Cardiac muscle cell (in vitro differentiated cells and primary cell): ENCODE measurements around the gene SEZ6. TPM values are rescaled to one million over a fixed set of nuclear protein-coding genes. Genes with fewer than 3 reads are reported as not detected.

ENCODE experiments used
- DNase-seq, 2 donors: peaks; one replicate each; pipeline versions ENCODE4 v3.0.0 to v3.0.0-alpha.2; 2010 to 2017; ENCODE audit warnings: low read depth in 1 of 2, low spot score in 1 of 2
- H3K27ac ChIP-seq: fragments of 200-600 bp; sonication (generic); 2 replicates; pipeline ENCODE4 v1.5.1; 2016
- H3K27me3 ChIP-seq: fragments of 200-600 bp; sonication (generic); 2 replicates; pipeline ENCODE4 v1.6.0; 2016; ENCODE audit warnings: control low read depth
- H3K36me3 ChIP-seq: fragments of 200-600 bp; sonication (generic); 2 replicates; pipeline ENCODE4 v1.5.1; 2016; ENCODE audit warnings: control low read depth
- H3K4me1 ChIP-seq: fragments of 200-600 bp; sonication (generic); 2 replicates; pipeline ENCODE4 v1.8.1; 2017; ENCODE audit warnings: low read depth, mild to moderate bottlenecking, mixed run types
- H3K4me3 ChIP-seq: fragments of 200-600 bp; sonication (generic); 2 replicates; pipeline ENCODE4 v1.5.1; 2016; ENCODE audit warnings: mild to moderate bottlenecking
- H3K9me3 ChIP-seq: fragments of 200-600 bp; sonication (generic); 2 replicates; pipeline ENCODE4 v1.5.1; 2017; ENCODE audit warnings: low read depth, mild to moderate bottlenecking, control low read depth
- CTCF ChIP-seq: IDR thresholded peaks from 2 replicates; pipeline ENCODE4 v1.5.1; 2012; ENCODE audit warnings: low read depth, mild to moderate bottlenecking, low read length
- polyA plus RNA-seq: library from polyadenylated mRNA; unstranded; fragments of >200 nt; fragmentation: Nextera tagmentation; extraction: Ambion mirVana; gene quantifications from 2 replicates; pipeline ENCODE4 v1.2.1, GENCODE V29; 2016
- total RNA-seq: library from RNA; depleted of rRNA; stranded (reverse); fragments of >200 nt; gene quantifications from 2 replicates; pipeline ENCODE4 v1.2.3, GENCODE V29; 2016

SEZ6 gene
- total and polyA plus RNA-seq, 2 experiments from 2014 or later, result 0.21 to 0.95 TPM

- no peak for TF ChIP-seq CTCF
- Histone ChIP-seq H3K27ac (no peak overlapping the region), H3K27me3 (no peaks in the 10 kb centered on the region), H3K4me3 (no peak overlapping the region), H3K36me3 (no peaks in the 10 kb centered on the region), H3K4me1 (no peaks in the 10 kb centered on the region), H3K9me3 (no peaks in the 10 kb centered on the region)
- no peak for DNase-seq
These were observed 44.4 kb downstream of the SEZ6 start for GRCh38 chr17:28961391-28961790.

- no peak for TF ChIP-seq CTCF
- Histone ChIP-seq H3K4me1 (no peaks in the 10 kb centered on the region), H3K9me3 (no peaks in the 10 kb centered on the region), H3K36me3 (no peaks in the 10 kb centered on the region), H3K27me3 (no peaks in the 10 kb centered on the region), H3K27ac (no peak overlapping the region), H3K4me3 (no peak overlapping the region)
- no peak for DNase-seq
These were observed 45.4 kb downstream of the SEZ6 start for GRCh38 chr17:28960256-28961061.

- H3K4me3 ChIP-seq, result no peak overlapping the region
- no peak overlapping the region for H3K27ac ChIP-seq
- no peak for DNase-seq
- no peaks in the 10 kb centered on the region for H3K36me3 ChIP-seq
- H3K4me1 ChIP-seq, result no peaks in the 10 kb centered on the region
- no peak for TF ChIP-seq CTCF
- no peaks in the 10 kb centered on the region for H3K27me3 ChIP-seq
- H3K9me3 ChIP-seq, result no peaks in the 10 kb centered on the region
These were observed 46.4 kb downstream of the SEZ6 start for GRCh38 chr17:28959471-28959871.

GRCh38 chr17:28958820-28959455 lies 46.9 kb downstream of the SEZ6 start:
- TF ChIP-seq CTCF, result no peak
- H3K27me3 ChIP-seq, result no peaks in the 10 kb centered on the region
- H3K4me1 ChIP-seq, result no peaks in the 10 kb centered on the region
- no peak for DNase-seq
- no peak overlapping the region for H3K4me3 ChIP-seq
- no peaks in the 10 kb centered on the region for H3K9me3 ChIP-seq
- no peak overlapping the region for H3K27ac ChIP-seq
- H3K36me3 ChIP-seq, result no peaks in the 10 kb centered on the region

- no peak overlapping the region for H3K27ac ChIP-seq
- H3K36me3 ChIP-seq, result no peaks in the 10 kb centered on the region
- no peaks in the 10 kb centered on the region for H3K27me3 ChIP-seq
- no peak overlapping the region for H3K4me3 ChIP-seq
- H3K4me1 ChIP-seq, result no peaks in the 10 kb centered on the region
- TF ChIP-seq CTCF, result no peak
- DNase-seq, result no peak
- no peaks in the 10 kb centered on the region for H3K9me3 ChIP-seq
These were observed 47.9 kb downstream of the SEZ6 start for GRCh38 chr17:28957992-28958355.
